GM19467 (cell line): ENCODE data around the gene RBM33.
"Not testable (repeated sequence)": the region's sequence is repeated elsewhere in the genome, so short reads cannot be mapped to it uniquely, and the experiment has no call there.

Source experiments
- ATAC-seq: cut with Tn5 transposase; IDR thresholded peaks from one replicate; pipeline ENCODE4 v1.9.1; 2021; ENCODE audit warnings: mild to moderate bottlenecking, moderate library complexity; ENCODE audit not compliant: unreplicated experiment

The RBM33 gene

GRCh38 chr7:155662343-155663043, 18.0 kb downstream of the RBM33 start:
- no peak for ATAC-seq

GRCh38 chr7:155663937-155664336, 19.5 kb downstream of the RBM33 start:
- no peak for ATAC-seq

- no peak for ATAC-seq
Measured at GRCh38 chr7:155665079-155665956, 20.9 kb downstream of the RBM33 start.

DNA sequence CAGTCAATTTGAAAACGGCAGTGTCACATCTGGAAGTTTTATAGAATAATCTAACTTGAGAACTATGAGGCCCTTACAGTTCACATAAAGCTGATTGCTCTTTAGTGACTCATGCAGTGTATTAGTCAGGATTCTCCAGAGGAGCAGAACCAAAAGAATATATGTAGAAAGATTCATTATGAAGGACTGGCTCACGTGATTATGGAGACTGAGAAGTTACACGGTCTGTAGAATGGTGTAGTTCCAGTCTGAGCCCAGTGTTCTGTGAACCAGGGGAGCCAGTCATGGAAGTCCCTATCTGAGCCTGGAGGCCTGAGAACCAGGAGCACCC, 21.5 kb downstream of the RBM33 start:
- no peak for ATAC-seq

GRCh38 chr7:155667241-155667829, 22.9 kb downstream of the RBM33 start:
- ATAC-seq, result no peak

- no peak for ATAC-seq
Measured at GRCh38 chr7:155669717-155670505, 25.4 kb downstream of the RBM33 start.

DNA sequence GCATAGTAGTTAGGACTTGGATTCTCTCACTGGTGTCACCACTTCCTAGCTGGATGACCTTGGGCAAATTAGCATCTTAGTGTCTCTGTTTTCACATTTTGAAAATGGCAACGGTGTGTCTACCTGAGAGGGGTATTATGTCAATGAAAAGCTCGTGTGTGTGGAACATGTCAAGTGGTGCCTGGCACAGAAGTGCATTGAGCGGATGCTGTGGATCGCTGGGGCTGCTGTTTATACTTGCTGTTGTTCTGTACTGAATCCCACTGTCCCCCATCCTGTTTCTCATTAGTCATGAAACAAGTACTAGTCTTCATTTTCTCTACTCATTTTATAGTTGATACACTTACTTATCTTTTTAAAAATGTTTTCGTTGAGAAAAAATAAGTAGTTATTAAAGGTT, 26.1 kb downstream of the RBM33 start:
- ATAC-seq, result no peak

- ATAC-seq, result no peak
Measured at GRCh38 chr7:155674556-155674955, 30.1 kb downstream of the RBM33 start.

GRCh38 chr7:155676052-155676451, 31.6 kb downstream of the RBM33 start:
- ATAC-seq, result peak; percentile 52

GRCh38 chr7:155677688-155678087, 33.2 kb downstream of the RBM33 start:
- ATAC-seq, result no peak

DNA sequence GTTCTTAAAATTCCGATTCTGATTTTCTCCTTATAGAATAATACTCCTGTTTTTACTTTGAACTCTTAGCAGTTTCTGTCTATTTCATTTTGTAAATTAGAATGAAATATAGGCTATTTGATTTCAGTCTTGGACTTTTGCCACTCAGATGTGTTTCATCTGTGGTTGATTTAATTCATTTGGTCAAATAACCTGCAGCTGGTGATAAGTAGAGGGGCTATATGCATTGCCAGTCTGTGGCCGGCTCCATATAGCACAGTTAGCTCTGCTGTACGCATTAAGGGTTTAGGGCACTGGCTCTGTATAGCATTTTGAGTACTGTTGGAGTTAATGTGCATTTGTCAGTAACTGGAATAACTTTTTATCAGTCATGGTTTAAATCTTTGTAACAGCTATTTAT, 35.7 kb downstream of the RBM33 start:
- ATAC-seq, result no peak

DNA sequence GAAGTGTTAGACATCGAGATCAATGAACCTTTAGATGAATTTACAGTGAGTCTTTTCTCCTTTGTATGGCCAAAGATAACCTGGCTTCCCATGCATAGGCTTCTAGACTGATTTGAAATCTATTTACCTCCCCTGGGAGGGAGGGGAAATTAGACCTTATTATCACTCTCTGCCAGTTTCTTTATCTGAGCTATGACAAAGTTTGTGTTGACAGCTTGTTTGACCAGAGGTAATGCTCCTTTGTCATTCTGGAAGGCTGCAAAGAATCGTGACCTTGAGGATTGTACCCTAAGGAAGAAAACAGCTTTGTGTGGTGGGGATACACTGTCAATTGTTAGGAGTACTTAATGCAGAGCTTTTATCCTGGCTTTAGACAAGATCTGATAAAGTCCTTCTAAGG, 36.4 kb downstream of the RBM33 start:
- no peak for ATAC-seq

DNA sequence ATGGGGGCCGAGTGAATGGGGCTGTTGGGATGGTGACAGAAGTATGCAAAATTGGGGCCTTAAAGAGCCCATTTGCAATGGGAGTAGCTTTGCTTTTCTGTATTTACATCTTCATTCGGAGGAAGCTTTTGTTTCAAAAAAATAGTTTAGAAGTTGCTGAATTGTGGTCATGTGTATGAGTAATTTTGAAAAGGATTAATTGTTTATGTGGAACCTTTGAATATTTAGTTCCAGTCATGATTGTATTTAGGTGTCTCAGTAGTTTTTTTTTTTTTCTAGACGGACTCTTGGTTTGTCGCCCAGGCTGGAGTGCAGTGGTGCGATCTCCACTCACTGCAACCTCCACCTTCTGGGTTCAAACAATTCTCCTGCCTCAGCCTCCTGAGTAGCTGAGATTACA, 37.2 kb downstream of the RBM33 start:
- ATAC-seq, result no peak

DNA sequence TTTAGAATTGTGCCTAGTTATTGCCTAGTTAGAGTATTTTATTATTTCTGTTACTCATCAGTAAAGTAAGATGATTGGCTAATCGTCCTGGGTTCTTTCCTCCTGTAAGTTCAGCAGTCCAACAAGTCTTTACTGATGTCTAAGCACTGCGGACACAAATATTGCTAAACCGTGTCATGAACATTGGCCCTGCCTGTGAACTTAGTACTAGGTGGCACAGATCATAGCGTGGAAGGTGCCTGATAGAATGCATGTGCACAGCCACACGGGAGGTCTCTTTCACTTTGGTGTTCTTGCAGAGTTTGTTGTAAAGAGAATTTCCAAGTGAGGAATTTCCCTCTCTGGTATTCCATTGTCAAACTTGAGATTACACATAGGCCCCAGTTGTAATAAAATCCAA, 38.0 kb downstream of the RBM33 start:
- no peak for ATAC-seq

DNA sequence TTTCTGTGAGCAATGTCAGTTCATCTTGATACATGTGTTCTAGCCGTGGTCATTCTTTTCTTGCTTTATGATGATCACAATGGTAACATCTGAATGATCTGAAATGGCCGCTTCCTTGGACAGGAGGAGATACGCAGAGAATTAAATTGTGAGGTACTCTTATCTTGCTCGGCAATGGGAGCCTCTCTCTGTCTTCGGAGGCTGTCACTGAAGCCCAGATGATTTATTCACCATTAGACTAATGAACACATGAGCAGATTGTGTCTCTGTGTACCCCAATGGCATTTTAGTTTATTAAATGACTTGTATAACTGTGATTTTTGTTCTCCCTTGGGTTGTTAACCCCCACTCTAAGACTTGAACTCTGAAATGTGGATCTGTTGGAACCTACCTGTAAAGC, 38.6 kb downstream of the RBM33 start:
- ATAC-seq, result no peak

DNA sequence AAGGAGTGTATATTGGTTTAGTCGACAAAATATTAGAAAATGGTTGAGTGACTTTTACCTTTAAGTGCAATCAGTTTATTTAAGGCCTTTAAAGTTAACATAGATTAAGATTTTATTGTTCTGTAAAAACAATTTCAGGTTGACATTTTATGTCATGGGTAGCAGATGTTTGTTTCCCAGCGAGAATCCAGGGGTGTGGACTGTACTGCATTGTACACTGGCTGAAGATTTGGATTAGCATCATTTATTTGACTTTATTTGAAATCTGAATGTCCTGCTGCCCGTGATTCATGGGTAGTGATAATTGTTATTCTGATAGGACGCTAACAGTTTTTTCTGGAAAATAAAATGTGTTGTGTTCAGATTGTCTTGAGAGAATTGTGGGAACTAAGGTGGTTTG, 39.3 kb downstream of the RBM33 start:
- no peak for ATAC-seq

- ATAC-seq, result no peak
Measured at GRCh38 chr7:155684543-155684942, 40.1 kb downstream of the RBM33 start.

DNA sequence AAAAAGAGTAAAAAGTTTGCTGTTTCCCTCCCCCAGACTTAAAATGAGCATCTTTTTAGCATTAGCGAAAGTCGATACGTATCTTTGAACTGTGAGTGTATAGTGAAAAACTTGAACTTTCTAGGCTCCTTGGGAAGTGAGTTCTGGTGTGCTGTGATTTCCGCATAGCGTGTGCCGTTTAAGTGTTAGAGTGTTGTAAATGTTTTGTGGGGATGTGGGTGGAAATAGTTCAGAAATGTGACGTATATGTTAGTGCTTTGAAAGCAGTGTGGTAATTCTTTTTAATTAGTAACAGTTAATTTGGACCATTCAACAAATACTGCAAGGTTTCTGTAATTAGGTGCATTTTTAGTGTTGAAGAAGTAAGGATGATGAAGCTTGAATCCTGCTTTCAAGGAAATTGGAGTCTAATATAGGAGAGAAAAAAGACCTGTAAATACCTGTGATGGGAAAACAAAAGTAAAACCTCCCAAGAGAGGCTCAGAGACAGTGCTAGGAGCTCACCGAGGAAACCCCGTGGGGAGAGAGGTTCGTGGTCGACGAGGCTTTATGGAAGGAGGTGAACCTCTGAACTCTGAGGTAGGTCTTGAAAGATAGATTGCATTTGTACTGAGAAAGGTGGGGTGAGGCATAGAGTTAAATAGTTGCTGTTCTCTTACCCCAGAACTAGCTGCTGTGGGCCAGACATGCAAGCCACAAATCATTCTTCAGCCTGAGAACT, 40.8 kb downstream of the RBM33 start:
- peak; percentile 65 for ATAC-seq

DNA sequence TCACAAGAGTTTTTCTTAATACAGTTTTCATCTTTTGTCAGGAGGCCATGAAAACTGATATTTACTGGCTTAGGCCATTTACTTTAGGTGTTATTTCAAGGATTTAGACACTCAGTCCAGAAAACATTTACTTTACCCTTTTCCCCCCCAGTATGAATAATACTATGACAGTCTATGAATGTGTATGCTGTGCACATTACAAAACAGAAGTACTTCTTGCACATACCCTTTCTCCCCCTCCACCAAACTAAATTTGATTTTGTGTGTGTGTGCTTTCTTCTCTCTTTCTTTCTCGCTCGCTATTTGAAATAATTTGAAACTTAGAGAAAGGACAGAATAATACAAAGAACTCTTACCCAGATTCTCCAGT, 41.3 kb downstream of the RBM33 start:
- no peak for ATAC-seq

DNA sequence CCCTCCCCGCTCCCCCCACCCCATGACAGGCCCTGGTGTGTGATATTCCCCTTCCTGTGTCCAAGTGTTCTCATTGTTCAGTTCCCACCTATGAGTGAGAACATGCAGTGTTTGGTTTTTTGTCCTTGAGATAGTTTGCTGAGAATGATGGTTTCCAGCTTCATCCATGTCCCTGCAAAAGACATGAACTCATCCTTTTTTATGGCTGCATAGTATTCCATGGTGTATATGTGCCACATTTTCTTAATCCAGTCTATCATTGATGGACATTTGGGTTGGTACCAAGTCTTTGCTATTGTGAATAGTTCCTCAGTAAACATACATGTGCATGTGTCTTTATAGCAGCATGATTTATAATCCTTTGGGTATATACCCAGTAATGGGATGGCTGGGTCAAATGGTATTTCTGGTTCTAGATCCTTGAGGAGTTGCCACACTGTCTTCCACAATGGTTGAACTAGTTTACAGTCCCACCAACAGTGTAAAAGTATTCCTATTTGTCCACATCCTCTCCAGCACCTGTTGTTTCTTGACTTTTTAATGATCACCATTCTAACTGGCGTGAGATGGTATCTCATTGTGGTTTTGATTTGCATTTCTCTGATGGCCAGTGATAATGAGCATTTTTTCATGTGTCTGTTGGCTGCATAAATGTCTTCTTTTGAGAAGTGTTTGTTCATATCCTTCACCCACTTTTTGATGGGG, 42.3 kb downstream of the RBM33 start:
- ATAC-seq, result not testable (repeated sequence)
